IMR-90 (cell line): ENCODE data around the gene ZBTB32.

Experiments used
- CTCF ChIP-seq: conservative IDR thresholded peaks from 2 replicates; pipeline ENCODE4 v1.5.1; 2012; ENCODE audit warnings: mild to moderate bottlenecking, low read depth, low read length, improper control_type of control experiment
- MAFK ChIP-seq: IDR thresholded peaks from 2 replicates; pipeline ENCODE4 v1.6.1; 2012; ENCODE audit warnings: low read depth, low read length, improper control_type of control experiment
- RFX5 ChIP-seq: IDR thresholded peaks from 2 replicates; pipeline ENCODE4 v1.8.0; 2012; ENCODE audit warnings: low read depth, mild to moderate bottlenecking, low read length, moderate library complexity

DNA sequence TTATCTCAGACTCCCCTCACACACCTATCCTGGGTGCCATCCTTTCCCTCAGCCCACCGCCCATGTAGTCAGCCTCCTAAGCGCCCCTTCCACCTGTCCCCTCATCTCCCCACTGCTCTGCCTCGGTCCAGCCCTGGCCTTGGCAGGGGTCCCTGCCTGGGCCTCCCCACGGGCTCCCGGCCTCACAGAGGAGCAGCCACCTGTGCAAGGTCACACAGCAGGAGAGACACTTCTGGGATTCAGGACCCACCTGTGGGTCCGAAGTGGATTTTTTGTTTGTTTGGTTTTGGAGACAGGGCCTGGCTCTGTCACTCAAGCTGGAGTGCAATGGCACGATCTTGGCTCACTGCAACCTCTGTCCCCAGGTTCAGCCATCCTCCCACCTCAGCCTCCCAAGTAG, 38.8 kb upstream of the ZBTB32 start:
- TF ChIP-seq RFX5 (no peak), CTCF (no peak), MAFK (no peak)
